OCI-LY3 (cell line): ENCODE data around the gene STIL.

ENCODE experiments used
- H2AFZ ChIP-seq: fragments of 200-600, 300-600 bp; shearing (Covaris generic); 2 replicates; pipeline ENCODE4 v1.6.0; 2014; ENCODE audit warnings: antibody characterized with exemption, low read depth, low read length
- H3K27ac ChIP-seq: fragments of 200-600, 300-600 bp; sonication (generic); 2 replicates; pipeline ENCODE4 v1.5.1; 2014; ENCODE audit warnings: mild to moderate bottlenecking, low read length, moderate library complexity, mixed read lengths
- H3K27me3 ChIP-seq: fragments of 200-600, 300-600 bp; sonication (generic); 2 replicates; pipeline ENCODE4 v1.6.1; 2014; ENCODE audit warnings: low read depth, low read length, mixed read lengths
- H3K36me3 ChIP-seq: fragments of 200-600, 300-600 bp; sonication (generic); replicated peaks from 2 replicates; pipeline ENCODE3; 2014; ENCODE audit warnings: low read depth, low read length, mixed read lengths
- H3K4me1 ChIP-seq: fragments of 300-600, 200-600 bp; sonication (generic); 2 replicates; pipeline ENCODE4 v1.6.1; 2014; ENCODE audit warnings: low read length, mixed read lengths
- H3K4me2 ChIP-seq: fragments of 200-600, 300-600 bp; sonication (generic); 2 replicates; pipeline ENCODE4 v1.6.1; 2014; ENCODE audit warnings: low read length, mixed read lengths
- H3K4me3 ChIP-seq: fragments of 300-600, 200-600 bp; sonication (generic); 2 replicates; pipeline ENCODE4 v1.5.1; 2014; ENCODE audit warnings: antibody characterized with exemption, mild to moderate bottlenecking, low read length, moderate library complexity
- H3K79me2 ChIP-seq: fragments of 300-600, 200-600 bp; shearing (Covaris generic); 2 replicates; pipeline ENCODE4 v1.6.1; 2014; ENCODE audit warnings: mild to moderate bottlenecking, low read length, mixed read lengths
- H3K9ac ChIP-seq: fragments of 300-600, 200-600 bp; shearing (Covaris generic); 2 replicates; pipeline ENCODE4 v1.6.0; 2014; ENCODE audit warnings: mild to moderate bottlenecking, low read length, moderate library complexity
- H3K9me3 ChIP-seq: fragments of 200-600, 300-600 bp; shearing (Covaris generic); 2 replicates; pipeline ENCODE4 v1.6.1; 2014; ENCODE audit warnings: low read length, mixed read lengths; ENCODE audit not compliant: insufficient read depth
- H4K20me1 ChIP-seq: fragments of 200-600, 300-600 bp; sonication (generic); 2 replicates; pipeline ENCODE4 v1.6.1; 2016; ENCODE audit warnings: low read length, mixed read lengths; ENCODE audit not compliant: insufficient read depth
- EZH2phosphoT487 ChIP-seq: fragments of 200-600 bp; shearing (Covaris generic); IDR thresholded peaks from 2 replicates; pipeline ENCODE4 v1.6.1; 2018; ENCODE audit warnings: antibody characterized with exemption, mixed run types, low read depth
- TF ChIP-seq, protein P1 (sequence below): fragments of 200-600, 300-600 bp; sonication (generic); IDR thresholded peaks from 2 replicates; pipeline ENCODE4 v1.5.1; 2014; ENCODE audit warnings: antibody characterized with exemption, low read length, low read depth

The STIL gene

DNA sequence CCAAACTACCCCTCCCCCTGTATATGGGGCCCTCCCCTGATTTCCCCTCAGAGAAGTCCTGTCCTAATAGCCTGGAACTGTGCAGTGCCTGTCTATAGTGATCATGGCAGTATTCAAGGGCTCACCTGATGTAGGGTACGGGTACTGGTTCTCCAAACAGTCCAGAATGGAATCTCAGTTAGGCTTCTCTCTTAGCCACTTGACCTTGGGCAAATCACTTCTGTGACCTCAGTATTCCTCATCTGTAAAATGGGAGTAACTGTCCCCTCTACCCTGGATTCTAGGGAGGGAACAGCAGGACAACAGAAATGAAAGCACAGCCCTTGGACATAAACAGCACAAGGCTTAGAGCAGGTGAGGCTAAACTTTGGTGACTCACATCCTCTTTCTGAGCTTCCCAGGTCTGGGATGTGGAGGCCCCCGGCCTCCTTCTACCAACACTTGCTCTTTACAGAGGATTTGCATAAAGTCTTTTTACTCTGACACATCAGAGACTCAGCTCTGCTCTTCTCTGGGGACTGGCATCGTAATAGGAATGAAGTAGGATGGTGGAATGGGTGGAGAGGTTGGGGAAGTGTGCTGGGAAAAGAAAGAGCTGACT is 104.1 kb downstream of the STIL start:
- Histone ChIP-seq H3K4me2 (no peak overlapping the region), H3K4me1 (peaks cover 9% of the 10 kb centered on the region), H3K9ac (no peak overlapping the region), H3K27me3 (no peaks in the 10 kb centered on the region), H3K4me3 (no peak overlapping the region), H3K79me2 (no peaks in the 10 kb centered on the region), H3K36me3 (no peaks in the 10 kb centered on the region), H3K27ac (no peak overlapping the region), H4K20me1 (no peaks in the 10 kb centered on the region), H2AFZ (no peak overlapping the region), H3K9me3 (no peaks in the 10 kb centered on the region)
- TF ChIP-seq, protein P1, sequence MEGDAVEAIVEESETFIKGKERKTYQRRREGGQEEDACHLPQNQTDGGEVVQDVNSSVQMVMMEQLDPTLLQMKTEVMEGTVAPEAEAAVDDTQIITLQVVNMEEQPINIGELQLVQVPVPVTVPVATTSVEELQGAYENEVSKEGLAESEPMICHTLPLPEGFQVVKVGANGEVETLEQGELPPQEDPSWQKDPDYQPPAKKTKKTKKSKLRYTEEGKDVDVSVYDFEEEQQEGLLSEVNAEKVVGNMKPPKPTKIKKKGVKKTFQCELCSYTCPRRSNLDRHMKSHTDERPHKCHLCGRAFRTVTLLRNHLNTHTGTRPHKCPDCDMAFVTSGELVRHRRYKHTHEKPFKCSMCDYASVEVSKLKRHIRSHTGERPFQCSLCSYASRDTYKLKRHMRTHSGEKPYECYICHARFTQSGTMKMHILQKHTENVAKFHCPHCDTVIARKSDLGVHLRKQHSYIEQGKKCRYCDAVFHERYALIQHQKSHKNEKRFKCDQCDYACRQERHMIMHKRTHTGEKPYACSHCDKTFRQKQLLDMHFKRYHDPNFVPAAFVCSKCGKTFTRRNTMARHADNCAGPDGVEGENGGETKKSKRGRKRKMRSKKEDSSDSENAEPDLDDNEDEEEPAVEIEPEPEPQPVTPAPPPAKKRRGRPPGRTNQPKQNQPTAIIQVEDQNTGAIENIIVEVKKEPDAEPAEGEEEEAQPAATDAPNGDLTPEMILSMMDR: no peak
- no peak for TF ChIP-seq EZH2phosphoT487

- TF ChIP-seq EZH2phosphoT487: no peak
- TF ChIP-seq, protein P1: no peak
- Histone ChIP-seq H2AFZ (no peak overlapping the region), H3K4me3 (no peak overlapping the region), H3K36me3 (no peaks in the 10 kb centered on the region), H3K27me3 (no peaks in the 10 kb centered on the region), H3K4me1 (peaks cover 9% of the 10 kb centered on the region), H3K9ac (no peak overlapping the region), H4K20me1 (no peaks in the 10 kb centered on the region), H3K79me2 (no peaks in the 10 kb centered on the region), H3K9me3 (no peaks in the 10 kb centered on the region), H3K27ac (no peak overlapping the region), H3K4me2 (no peak overlapping the region)
Measured at GRCh38 chr1:47209091-47209490, 104.9 kb downstream of the STIL start.

- no peak overlapping the region for H3K4me3 ChIP-seq
- H3K4me1 ChIP-seq: peaks cover 9% of the 10 kb centered on the region
- H3K36me3 ChIP-seq: no peaks in the 10 kb centered on the region
- no peaks in the 10 kb centered on the region for H3K9me3 ChIP-seq
- no peak overlapping the region for H3K9ac ChIP-seq
- no peaks in the 10 kb centered on the region for H3K79me2 ChIP-seq
- H2AFZ ChIP-seq: no peak overlapping the region
- TF ChIP-seq EZH2phosphoT487: no peak
- TF ChIP-seq, protein P1: no peak
- no peaks in the 10 kb centered on the region for H3K27me3 ChIP-seq
- H4K20me1 ChIP-seq: no peaks in the 10 kb centered on the region
- H3K4me2 ChIP-seq: no peak overlapping the region
- H3K27ac ChIP-seq: no peak overlapping the region
Measured at GRCh38 chr1:47208374-47208850, 105.5 kb downstream of the STIL start.

DNA sequence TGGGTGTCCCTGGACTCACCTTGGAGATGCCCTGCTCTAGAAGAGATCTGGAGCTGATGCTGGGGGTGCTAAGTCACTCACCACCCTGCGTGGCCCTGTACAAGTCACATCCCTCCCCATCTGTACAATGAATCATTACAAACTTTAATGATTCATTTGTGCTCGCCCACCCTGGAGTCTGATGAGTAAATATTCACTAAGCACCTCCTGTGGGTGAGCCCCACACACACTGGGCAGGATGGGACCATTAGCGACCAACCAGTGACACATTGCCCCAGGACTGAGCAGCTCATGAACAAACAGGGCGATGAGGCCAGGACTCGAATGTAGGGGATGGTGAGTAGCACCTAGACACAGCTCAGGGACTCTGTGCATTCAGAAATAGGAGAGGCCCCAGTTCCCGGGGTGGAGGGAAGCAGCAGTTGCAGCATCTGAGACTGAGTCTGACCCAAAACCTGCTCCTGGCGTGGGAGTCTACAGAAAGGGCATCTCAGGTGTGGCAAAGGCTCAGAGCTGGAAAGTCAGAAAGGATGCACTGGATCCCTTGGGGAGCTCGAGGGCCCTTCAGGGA is 106.1 kb downstream of the STIL start:
- no peaks in the 10 kb centered on the region for H3K36me3 ChIP-seq
- H3K27me3 ChIP-seq: no peaks in the 10 kb centered on the region
- H3K4me1 ChIP-seq: peaks cover 9% of the 10 kb centered on the region
- no peak overlapping the region for H3K4me3 ChIP-seq
- TF ChIP-seq EZH2phosphoT487: no peak
- TF ChIP-seq, protein P1: no peak
- no peak overlapping the region for H3K9ac ChIP-seq
- H3K79me2 ChIP-seq: no peaks in the 10 kb centered on the region
- H4K20me1 ChIP-seq: no peaks in the 10 kb centered on the region
- no peak overlapping the region for H2AFZ ChIP-seq
- H3K9me3 ChIP-seq: no peaks in the 10 kb centered on the region
- no peak overlapping the region for H3K27ac ChIP-seq
- no peak overlapping the region for H3K4me2 ChIP-seq
